ENCODE results near the gene DNPEP.

DNA sequence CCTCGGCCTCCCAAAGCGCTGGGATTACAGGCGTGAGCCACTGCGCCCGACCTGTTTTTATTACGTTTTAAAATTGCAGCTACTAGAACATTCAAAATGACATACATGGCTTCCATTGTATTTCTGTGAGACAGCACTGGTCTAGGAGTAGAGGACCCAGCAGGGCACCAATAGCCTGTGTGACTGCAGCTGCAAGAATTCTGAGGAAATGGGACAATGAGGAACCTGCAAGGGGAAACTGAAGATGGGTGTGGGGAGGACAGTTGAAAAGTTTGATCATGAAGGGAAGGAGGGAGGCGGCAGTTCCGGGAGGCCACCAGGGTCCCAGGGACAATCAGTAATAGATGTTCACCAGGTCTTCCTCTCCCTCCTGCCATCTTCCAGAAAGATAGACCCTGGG is 13.9 kb upstream of the DNPEP start:
- TF ChIP-seq CHD1 (IDR thresholded peaks at IDR 0.05; ENCODE audit: low read depth, low read length) = no peak
- TF ChIP-seq TAF1 (IDR thresholded peaks at IDR 0.05; ENCODE audit: low read depth, low read length) = no peak
- no peak for TF ChIP-seq JUN (IDR thresholded peaks at IDR 0.05; ENCODE audit: low read depth, low read length)
- TF ChIP-seq, protein P1, sequence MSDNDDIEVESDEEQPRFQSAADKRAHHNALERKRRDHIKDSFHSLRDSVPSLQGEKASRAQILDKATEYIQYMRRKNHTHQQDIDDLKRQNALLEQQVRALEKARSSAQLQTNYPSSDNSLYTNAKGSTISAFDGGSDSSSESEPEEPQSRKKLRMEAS (IDR thresholded peaks at IDR 0.05) = no peak
- no peak for TF ChIP-seq POLR2A (IDR thresholded peaks at IDR 0.05; ENCODE audit: control extremely low read depth in 1 of 2, low read depth in 2 of 2, low read length in 2 of 2)
- no peak for TF ChIP-seq RAD21 (IDR thresholded peaks at IDR 0.05 in 1 of 2, conservative IDR thresholded peaks at IDR 0.05 in 1 of 2; ENCODE audit: low read depth in 2 of 2, low read length in 2 of 2)
- TF ChIP-seq MAFK (IDR thresholded peaks at IDR 0.05; ENCODE audit: low read depth, low read length) = no peak
- TF ChIP-seq CEBPB (IDR thresholded peaks at IDR 0.05; ENCODE audit: low read depth, low read length) = no peak
- TF ChIP-seq, protein P2, sequence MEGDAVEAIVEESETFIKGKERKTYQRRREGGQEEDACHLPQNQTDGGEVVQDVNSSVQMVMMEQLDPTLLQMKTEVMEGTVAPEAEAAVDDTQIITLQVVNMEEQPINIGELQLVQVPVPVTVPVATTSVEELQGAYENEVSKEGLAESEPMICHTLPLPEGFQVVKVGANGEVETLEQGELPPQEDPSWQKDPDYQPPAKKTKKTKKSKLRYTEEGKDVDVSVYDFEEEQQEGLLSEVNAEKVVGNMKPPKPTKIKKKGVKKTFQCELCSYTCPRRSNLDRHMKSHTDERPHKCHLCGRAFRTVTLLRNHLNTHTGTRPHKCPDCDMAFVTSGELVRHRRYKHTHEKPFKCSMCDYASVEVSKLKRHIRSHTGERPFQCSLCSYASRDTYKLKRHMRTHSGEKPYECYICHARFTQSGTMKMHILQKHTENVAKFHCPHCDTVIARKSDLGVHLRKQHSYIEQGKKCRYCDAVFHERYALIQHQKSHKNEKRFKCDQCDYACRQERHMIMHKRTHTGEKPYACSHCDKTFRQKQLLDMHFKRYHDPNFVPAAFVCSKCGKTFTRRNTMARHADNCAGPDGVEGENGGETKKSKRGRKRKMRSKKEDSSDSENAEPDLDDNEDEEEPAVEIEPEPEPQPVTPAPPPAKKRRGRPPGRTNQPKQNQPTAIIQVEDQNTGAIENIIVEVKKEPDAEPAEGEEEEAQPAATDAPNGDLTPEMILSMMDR (IDR thresholded peaks at IDR 0.05; ENCODE audit: control extremely low read depth in 1 of 3, insufficient read depth in 1 of 3, low read depth in 1 of 3, low read length in 3 of 3) = no peak
- TF ChIP-seq HDAC6 (IDR thresholded peaks at IDR 0.05; ENCODE audit: low read depth, low read length) = no peak
- TF ChIP-seq SRF (IDR thresholded peaks at IDR 0.05; ENCODE audit: low read depth, low read length) = no peak

All from H1 (cell line).